ENCODE results near the gene TMEM108. TPM values are rescaled to one million over a fixed set of nuclear protein-coding genes. Genes with fewer than 3 reads are reported as not detected.

The TMEM108 gene
- total RNA-seq, 4 donors from 2014 or later = 2.6 to 9.2 (median 4.6) TPM

DNA sequence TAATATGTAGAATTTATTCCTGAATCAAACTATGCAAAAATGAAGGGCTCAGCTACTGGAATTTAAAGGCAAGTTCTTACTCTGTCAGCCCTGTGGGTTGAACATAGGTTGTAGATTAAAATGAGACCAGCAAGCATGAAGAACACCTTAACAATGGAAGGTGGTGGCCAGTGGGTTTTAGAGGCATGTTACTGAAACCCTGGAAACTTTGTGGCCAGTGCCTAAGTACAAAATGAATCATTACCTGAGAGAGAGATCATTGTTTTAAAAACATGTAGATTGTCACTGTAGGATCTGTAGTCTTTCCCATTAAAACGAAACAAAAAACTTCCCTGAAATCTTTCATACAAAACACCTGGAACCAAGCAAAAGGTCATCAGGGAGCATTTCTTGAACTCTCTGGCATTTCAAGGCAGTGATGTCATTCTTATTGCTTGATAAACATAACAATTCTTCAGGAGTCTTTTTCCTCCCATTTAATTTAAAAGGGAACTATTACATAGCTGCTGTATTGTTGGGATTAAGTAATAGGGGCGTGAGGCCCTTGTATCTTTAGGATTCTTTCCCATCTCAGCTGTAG lies 51.8 kb downstream of the TMEM108 start:
- H3K4me1 ChIP-seq = no peaks in the 10 kb centered on the region
- intact Hi-C loops (cut with DNase I) = no loop called here
- DNase-seq = no peak
- 71 to 76% methylated on average over 2 of the region's 2 CpGs for WGBS, 2 donors
- no peak for TF ChIP-seq POLR2A (IDR thresholded peaks at IDR 0.05)
- TF ChIP-seq, protein P1, sequence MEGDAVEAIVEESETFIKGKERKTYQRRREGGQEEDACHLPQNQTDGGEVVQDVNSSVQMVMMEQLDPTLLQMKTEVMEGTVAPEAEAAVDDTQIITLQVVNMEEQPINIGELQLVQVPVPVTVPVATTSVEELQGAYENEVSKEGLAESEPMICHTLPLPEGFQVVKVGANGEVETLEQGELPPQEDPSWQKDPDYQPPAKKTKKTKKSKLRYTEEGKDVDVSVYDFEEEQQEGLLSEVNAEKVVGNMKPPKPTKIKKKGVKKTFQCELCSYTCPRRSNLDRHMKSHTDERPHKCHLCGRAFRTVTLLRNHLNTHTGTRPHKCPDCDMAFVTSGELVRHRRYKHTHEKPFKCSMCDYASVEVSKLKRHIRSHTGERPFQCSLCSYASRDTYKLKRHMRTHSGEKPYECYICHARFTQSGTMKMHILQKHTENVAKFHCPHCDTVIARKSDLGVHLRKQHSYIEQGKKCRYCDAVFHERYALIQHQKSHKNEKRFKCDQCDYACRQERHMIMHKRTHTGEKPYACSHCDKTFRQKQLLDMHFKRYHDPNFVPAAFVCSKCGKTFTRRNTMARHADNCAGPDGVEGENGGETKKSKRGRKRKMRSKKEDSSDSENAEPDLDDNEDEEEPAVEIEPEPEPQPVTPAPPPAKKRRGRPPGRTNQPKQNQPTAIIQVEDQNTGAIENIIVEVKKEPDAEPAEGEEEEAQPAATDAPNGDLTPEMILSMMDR (IDR thresholded peaks at IDR 0.05) = no peak
- H3K36me3 ChIP-seq = no peaks in the 10 kb centered on the region
- H3K4me3 ChIP-seq (replicated peaks in 1 of 3) = no peak overlapping the region
- H3K9me3 ChIP-seq = no peaks in the 10 kb centered on the region
- no peak overlapping the region for H3K27ac ChIP-seq
- no peaks in the 10 kb centered on the region for H3K27me3 ChIP-seq

- H3K4me3 ChIP-seq (replicated peaks in 1 of 3) = no peak overlapping the region
- H3K27me3 ChIP-seq = no peaks in the 10 kb centered on the region
- H3K9me3 ChIP-seq = no peaks in the 10 kb centered on the region
- no peaks in the 10 kb centered on the region for H3K36me3 ChIP-seq
- no peak for DNase-seq
- WGBS, 2 donors = 88 to 92% methylated on average over 2 of the region's 2 CpGs
- TF ChIP-seq POLR2A (IDR thresholded peaks at IDR 0.05) = no peak
- TF ChIP-seq, protein P1 (IDR thresholded peaks at IDR 0.05) = no peak
- no peaks in the 10 kb centered on the region for H3K4me1 ChIP-seq
- no peak overlapping the region for H3K27ac ChIP-seq
- intact Hi-C loops (cut with DNase I) = no loop called here
Measured at GRCh38 chr3:133092681-133093080, 54.5 kb downstream of the TMEM108 start.

DNA sequence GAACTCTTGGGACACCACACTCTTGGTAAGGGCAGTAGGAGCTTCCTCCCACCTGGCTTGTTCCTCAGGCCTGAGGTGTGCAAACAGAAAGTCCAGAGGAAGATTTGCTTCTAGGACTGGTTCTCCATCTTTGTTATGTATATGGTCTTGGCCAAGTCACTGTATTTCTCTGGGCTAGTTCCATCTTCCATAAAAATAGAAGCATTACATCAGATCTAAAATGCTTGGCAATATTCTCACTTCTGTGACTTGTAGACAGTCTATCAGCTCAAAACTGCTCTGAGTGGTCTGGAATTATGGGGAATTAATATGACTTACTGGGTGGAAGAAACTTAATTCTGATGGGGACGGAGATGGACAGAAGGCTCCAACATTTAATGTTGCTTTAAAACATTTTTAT lies 55.2 kb downstream of the TMEM108 start:
- WGBS, 2 donors = 83 to 94% methylated on average over 1 of the region's 1 CpG

GRCh38 chr3:133096900-133097613 lies 58.9 kb downstream of the TMEM108 start:
- H3K9me3 ChIP-seq = no peaks in the 10 kb centered on the region
- TF ChIP-seq, protein P1 (IDR thresholded peaks at IDR 0.05) = no peak
- no peak for TF ChIP-seq POLR2A (IDR thresholded peaks at IDR 0.05)
- H3K27ac ChIP-seq = no peak overlapping the region
- no peaks in the 10 kb centered on the region for H3K4me1 ChIP-seq
- intact Hi-C loops (cut with DNase I) = no loop called here
- no peaks in the 10 kb centered on the region for H3K36me3 ChIP-seq
- H3K4me3 ChIP-seq (replicated peaks in 1 of 3) = no peak overlapping the region
- 42 to 49% methylated on average over 3 of the region's 3 CpGs for WGBS, 2 donors
- DNase-seq = no peak
- H3K27me3 ChIP-seq = no peaks in the 10 kb centered on the region

More for the DNA sequence above, 55.2 kb downstream of the TMEM108 start:
- TF ChIP-seq POLR2A (IDR thresholded peaks at IDR 0.05) = no peak
- TF ChIP-seq, protein P1 (IDR thresholded peaks at IDR 0.05) = no peak
- DNase-seq = no peak
- Histone ChIP-seq H3K27me3 (no peaks in the 10 kb centered on the region), H3K36me3 (no peaks in the 10 kb centered on the region), H3K4me1 (no peaks in the 10 kb centered on the region), H3K4me3 (replicated peaks in 1 of 3) (no peak overlapping the region), H3K9me3 (no peaks in the 10 kb centered on the region), H3K27ac (no peak overlapping the region)
- intact Hi-C loops (cut with DNase I) = no loop called here

- no peak overlapping the region for H3K4me3 ChIP-seq (replicated peaks in 1 of 3)
- intact Hi-C loops (cut with DNase I) = no loop called here
- no peaks in the 10 kb centered on the region for H3K9me3 ChIP-seq
- no peak for DNase-seq
- H3K36me3 ChIP-seq = no peaks in the 10 kb centered on the region
- TF ChIP-seq POLR2A (IDR thresholded peaks at IDR 0.05) = no peak
- TF ChIP-seq, protein P1 (IDR thresholded peaks at IDR 0.05) = no peak
- no peak overlapping the region for H3K27ac ChIP-seq
- H3K27me3 ChIP-seq = no peaks in the 10 kb centered on the region
- no peaks in the 10 kb centered on the region for H3K4me1 ChIP-seq
Measured at GRCh38 chr3:133103706-133104105, 65.5 kb downstream of the TMEM108 start.

Measured in thyroid gland (tissue), 4 donors.